SU-DHL-6 (cell line): ENCODE results near the gene ESCO1.

ENCODE experiments used
- H2AFZ ChIP-seq: fragments of 200-600 bp; sonication (generic); 2 replicates; pipeline ENCODE4 v1.6.1; 2014; ENCODE audit warnings: low read depth, mild to moderate bottlenecking, moderate library complexity, mixed read lengths, antibody characterized with exemption, low read length; ENCODE audit not compliant: severe bottlenecking
- H3F3A ChIP-seq: fragments of 200-600 bp; shearing (Covaris generic); 2 replicates; pipeline ENCODE4 v1.6.0; 2016; ENCODE audit warnings: antibody characterized with exemption, mild to moderate bottlenecking; ENCODE audit not compliant: insufficient read depth
- H3K27ac ChIP-seq: fragments of 200-600 bp; sonication (generic); 2 replicates; pipeline ENCODE4 v1.5.1; 2016; ENCODE audit warnings: low read depth, mild to moderate bottlenecking, low read length, moderate library complexity, mixed read lengths
- H3K27me3 ChIP-seq: fragments of 200-600 bp; sonication (generic), shearing (Covaris generic); 2 replicates; pipeline ENCODE4 v1.6.0; 2014; ENCODE audit warnings: mild to moderate bottlenecking, low read length
- H3K36me3 ChIP-seq: fragments of 200-600 bp; sonication (generic); 2 replicates; pipeline ENCODE4 v1.6.1; 2014; ENCODE audit warnings: mild to moderate bottlenecking, low read length, mixed read lengths
- H3K4me2 ChIP-seq: fragments of 300-600, 200-600 bp; shearing (Covaris generic), sonication (generic); 2 replicates; pipeline ENCODE4 v1.6.0; 2014; ENCODE audit warnings: low read length, low read depth, mild to moderate bottlenecking; ENCODE audit not compliant: poor library complexity, severe bottlenecking
- H3K4me3 ChIP-seq: fragments of 200-600 bp; sonication (generic); 2 replicates; pipeline ENCODE4 v1.5.1; 2014; ENCODE audit warnings: antibody characterized with exemption, low read length, mild to moderate bottlenecking, mixed read lengths; ENCODE audit not compliant: insufficient read depth, poor library complexity, severe bottlenecking
- H3K79me2 ChIP-seq: fragments of 200-600 bp; sonication (generic); 2 replicates; pipeline ENCODE4 v1.6.1; 2014; ENCODE audit warnings: mild to moderate bottlenecking, low read length, moderate library complexity; ENCODE audit not compliant: insufficient read depth
- H3K9ac ChIP-seq: fragments of 200-600 bp; sonication (generic); 2 replicates; pipeline ENCODE4 v1.7.0; 2014; ENCODE audit warnings: mild to moderate bottlenecking, low read length
- H3K9me2 ChIP-seq: fragments of 200-600 bp; sonication (generic); replicated peaks from 2 replicates; pipeline ENCODE4 v1.6.1; 2014; ENCODE audit warnings: low read length; ENCODE audit not compliant: insufficient read depth
- H3K9me3 ChIP-seq: fragments of 200-600 bp; sonication (generic); 2 replicates; pipeline ENCODE4 v1.6.1; 2014; ENCODE audit warnings: low read length, mixed read lengths; ENCODE audit not compliant: insufficient read depth
- H4K20me1 ChIP-seq: fragments of 200-600 bp; sonication (generic); 2 replicates; pipeline ENCODE4 v1.6.1; 2014; ENCODE audit warnings: low read depth, mild to moderate bottlenecking, antibody characterized with exemption, low read length, moderate library complexity, mixed read lengths
- CTCF ChIP-seq: fragments of 200-600 bp; sonication (generic); IDR thresholded peaks from one replicate; pipeline ENCODE4 v1.5.1; 2017; ENCODE audit warnings: antibody characterized with exemption, mild to moderate bottlenecking, low read length, moderate library complexity; ENCODE audit not compliant: insufficient read depth, poor library complexity, severe bottlenecking
- EZH2phosphoT487 ChIP-seq: fragments of 200-600 bp; sonication (generic), shearing (Covaris generic); conservative IDR thresholded peaks from 2 replicates; pipeline ENCODE4 v1.6.1; 2018; ENCODE audit warnings: mild to moderate bottlenecking, antibody characterized with exemption, low read length, moderate library complexity, mixed read lengths

ESCO1 gene

GRCh38 chr18:21489919-21490495 lies 110.5 kb downstream of the ESCO1 start:
- H3K79me2 ChIP-seq = no peaks in the 10 kb centered on the region
- TF ChIP-seq EZH2phosphoT487 (no peak), CTCF (no peak)
- no peaks in the 10 kb centered on the region for H3K9me3 ChIP-seq
- no peaks in the 10 kb centered on the region for H3K9me2 ChIP-seq
- no peak overlapping the region for H3K27ac ChIP-seq
- no peaks in the 10 kb centered on the region for H3K27me3 ChIP-seq
- H3K4me3 ChIP-seq = no peak overlapping the region
- H3K9ac ChIP-seq = no peak overlapping the region
- H4K20me1 ChIP-seq = no peaks in the 10 kb centered on the region
- no peak overlapping the region for H3K4me2 ChIP-seq
- H2AFZ ChIP-seq = no peak overlapping the region
- no peaks in the 10 kb centered on the region for H3F3A ChIP-seq
- H3K36me3 ChIP-seq = no peaks in the 10 kb centered on the region

- H4K20me1 ChIP-seq = no peaks in the 10 kb centered on the region
Measured at GRCh38 chr18:21489119-21489750, 111.3 kb downstream of the ESCO1 start.

GRCh38 chr18:21486905-21487437 lies 113.5 kb downstream of the ESCO1 start:
- H3F3A ChIP-seq = no peaks in the 10 kb centered on the region
- H3K9me2 ChIP-seq = no peaks in the 10 kb centered on the region
- no peak overlapping the region for H3K4me2 ChIP-seq
- H3K4me3 ChIP-seq = no peak overlapping the region
- no peaks in the 10 kb centered on the region for H3K36me3 ChIP-seq
- no peak overlapping the region for H2AFZ ChIP-seq
- no peaks in the 10 kb centered on the region for H4K20me1 ChIP-seq
- H3K27ac ChIP-seq = no peak overlapping the region
- no peaks in the 10 kb centered on the region for H3K27me3 ChIP-seq
- TF ChIP-seq EZH2phosphoT487 (no peak), CTCF (no peak)
- H3K9ac ChIP-seq = no peak overlapping the region
- no peaks in the 10 kb centered on the region for H3K79me2 ChIP-seq
- no peaks in the 10 kb centered on the region for H3K9me3 ChIP-seq

More at GRCh38 chr18:21489119-21489750, 111.3 kb downstream of the ESCO1 start:
- no peak overlapping the region for H3K4me2 ChIP-seq
- no peak overlapping the region for H3K4me3 ChIP-seq
- H3K36me3 ChIP-seq = no peaks in the 10 kb centered on the region
- H2AFZ ChIP-seq = no peak overlapping the region
- H3F3A ChIP-seq = no peaks in the 10 kb centered on the region
- no peaks in the 10 kb centered on the region for H3K27me3 ChIP-seq
- no peaks in the 10 kb centered on the region for H3K79me2 ChIP-seq
- no peak for TF ChIP-seq EZH2phosphoT487
- TF ChIP-seq CTCF = peak; percentile 90
- H3K9me2 ChIP-seq = no peaks in the 10 kb centered on the region
- H3K9me3 ChIP-seq = no peaks in the 10 kb centered on the region
- no peak overlapping the region for H3K9ac ChIP-seq
- H3K27ac ChIP-seq = no peak overlapping the region
